ENCODE data around the gene FBLL1.
A peak's percentile ranks its signal among the peaks of the same experiment; 100 is the strongest.

The FBLL1 gene

DNA sequence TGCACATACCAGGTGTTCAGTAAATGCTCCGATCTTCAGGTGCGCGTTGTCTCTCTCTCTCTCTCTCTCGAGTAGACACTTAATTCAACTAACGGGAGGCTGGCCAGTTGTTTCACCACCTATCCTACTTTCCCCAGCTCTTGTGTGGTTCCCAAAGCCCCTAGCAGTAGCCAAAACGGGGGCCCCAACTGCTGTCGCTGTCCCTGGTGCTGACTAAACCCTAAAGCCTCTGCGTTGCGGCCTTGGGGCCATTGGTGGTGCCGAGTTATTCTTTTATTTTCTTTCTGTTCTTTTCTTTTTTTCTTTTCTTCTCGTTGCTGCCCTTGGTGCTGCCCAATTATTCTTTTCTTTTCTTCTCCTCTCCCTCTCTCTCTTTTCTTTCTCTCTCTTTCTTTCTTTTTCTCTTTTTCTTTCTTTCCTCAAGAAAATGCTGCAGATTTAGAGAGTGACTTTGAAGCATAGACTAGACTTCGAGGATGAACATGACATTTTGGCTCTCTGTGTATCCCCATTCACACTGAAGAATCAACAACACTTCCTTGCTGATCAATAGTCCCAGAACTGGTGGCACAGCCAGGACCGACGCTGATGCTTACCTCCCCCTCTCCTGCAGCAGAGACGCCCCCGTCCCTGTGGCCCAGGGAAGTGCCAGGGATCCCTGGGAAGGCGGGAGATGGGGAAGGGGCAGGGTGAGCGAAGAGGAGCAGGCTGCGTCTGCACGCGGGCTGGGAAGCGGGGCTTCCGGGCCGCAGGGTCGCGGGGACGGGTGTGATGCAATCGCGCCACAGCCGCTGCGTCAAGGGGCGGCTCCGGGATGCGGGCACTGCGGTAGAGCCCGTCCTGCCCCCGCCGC, at the start of gene FBLL1:
Gene FBLL1 (plus strand): TSS at position 785 of the 853 bp plus-strand sequence. CDS start 200 bp downstream, outside the sequence.
- H3K9me3 ChIP-seq (ENCODE audit: low read length): no peaks in the 10 kb centered on the region
- H3K27ac ChIP-seq (ENCODE audit: low read depth, low read length): no peak within 1 kb of the TSS
- no peak within 1 kb of the TSS for H3K4me3 ChIP-seq (ENCODE audit: low read depth in 1 of 2, low read length in 2 of 2)
- no peaks in the 10 kb centered on the region for H3K4me1 ChIP-seq (ENCODE audit: insufficient read depth, low read length)
- H3K36me3 ChIP-seq (ENCODE audit: insufficient read depth, low read length): no peaks in the 10 kb centered on the region
- no peak within 1 kb of the TSS for H3K9ac ChIP-seq (ENCODE audit: low read length)
- H3K27me3 ChIP-seq (ENCODE audit: control insufficient read depth in 1 of 2, insufficient read depth in 2 of 2, low read length in 2 of 2): peaks cover 6 to 30% of the 10 kb centered on the region in 2 donors

DNA sequence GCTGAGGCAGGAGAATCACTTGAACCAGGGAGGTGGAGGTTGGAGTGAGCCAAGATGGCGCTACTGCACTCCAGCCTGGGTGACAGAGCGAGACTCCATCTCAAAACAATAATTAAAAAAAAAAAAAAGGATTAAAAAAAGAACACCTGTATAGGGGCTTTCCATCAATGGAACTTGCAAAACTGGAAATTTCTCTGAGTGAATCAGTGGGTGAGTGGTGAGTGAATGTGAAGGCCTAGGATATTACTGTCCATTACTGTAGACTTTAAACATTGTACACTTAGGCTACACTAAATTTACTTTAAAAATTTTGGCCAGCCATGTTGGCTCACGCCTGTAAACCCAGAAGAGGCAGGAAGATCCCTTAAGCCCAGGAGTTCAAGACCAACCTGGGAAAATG, 48.5 kb upstream of the FBLL1 start:
- Histone ChIP-seq H3K27ac (ENCODE audit: low read depth, low read length) (no peak overlapping the region), H3K9me3 (ENCODE audit: low read length) (no peaks in the 10 kb centered on the region), H3K9ac (ENCODE audit: low read length) (no peak overlapping the region), H3K27me3 (ENCODE audit: control insufficient read depth in 1 of 2, insufficient read depth in 2 of 2, low read length in 2 of 2) (no peaks in the 10 kb centered on the region), H3K36me3 (ENCODE audit: insufficient read depth, low read length) (no peaks in the 10 kb centered on the region), H3K4me3 (ENCODE audit: low read depth in 1 of 2, low read length in 2 of 2) (no peak overlapping the region), H3K4me1 (ENCODE audit: insufficient read depth, low read length) (no peaks in the 10 kb centered on the region)

DNA sequence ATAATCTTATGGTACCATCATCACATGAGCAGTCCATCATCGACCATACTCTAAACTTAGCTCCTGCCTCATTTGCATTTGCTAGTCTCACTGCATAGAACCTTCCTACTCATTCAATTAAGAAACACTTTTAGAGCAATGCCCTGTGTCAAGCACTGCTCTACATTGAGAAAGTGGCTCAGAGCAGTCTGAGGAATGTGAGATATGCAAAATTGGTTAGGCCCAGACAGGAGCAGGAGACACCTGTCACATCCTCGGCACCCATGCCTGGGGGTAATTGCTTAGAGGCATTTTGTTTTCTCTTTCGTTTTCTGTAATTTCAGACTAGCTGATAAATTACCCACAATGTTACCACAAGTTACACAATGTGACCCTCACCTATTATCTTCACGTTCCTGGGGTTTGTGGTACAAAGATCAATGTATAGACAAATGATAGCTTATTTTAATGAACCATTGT, 47.7 kb upstream of the FBLL1 start:
- no peaks in the 10 kb centered on the region for H3K9me3 ChIP-seq (ENCODE audit: low read length)
- no peaks in the 10 kb centered on the region for H3K36me3 ChIP-seq (ENCODE audit: insufficient read depth, low read length)
- H3K27ac ChIP-seq (ENCODE audit: low read depth, low read length): no peak overlapping the region

DNA sequence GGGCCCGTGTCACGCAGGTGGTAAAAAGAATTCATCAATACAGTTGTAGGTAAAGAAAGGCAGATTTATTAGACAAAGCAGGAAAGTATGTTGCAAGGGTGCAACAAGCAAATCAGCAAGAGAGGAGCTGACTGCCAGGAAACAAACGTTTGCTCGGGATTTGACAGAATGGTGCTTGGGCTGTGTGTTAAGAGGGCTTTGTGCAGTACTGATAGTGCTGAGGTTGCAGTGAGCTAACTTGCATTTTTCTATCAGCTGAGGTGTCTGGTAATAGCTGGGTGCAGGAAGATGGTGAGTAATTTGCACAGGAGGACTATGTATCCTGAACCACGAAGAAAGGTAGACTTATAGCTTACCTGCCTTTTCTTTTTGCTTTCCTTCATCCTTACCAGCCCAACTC, 46.7 kb upstream of the FBLL1 start:
- H3K9ac ChIP-seq (ENCODE audit: low read length): no peak overlapping the region
- H3K27ac ChIP-seq (ENCODE audit: low read depth, low read length): no peak overlapping the region
- peaks cover 3% of the 10 kb centered on the region for H3K4me1 ChIP-seq (ENCODE audit: insufficient read depth, low read length)
- H3K36me3 ChIP-seq (ENCODE audit: insufficient read depth, low read length): no peaks in the 10 kb centered on the region
- no peak overlapping the region for H3K4me3 ChIP-seq (ENCODE audit: low read depth in 1 of 2, low read length in 2 of 2)
- no peaks in the 10 kb centered on the region for H3K9me3 ChIP-seq (ENCODE audit: low read length)
- no peaks in the 10 kb centered on the region for H3K27me3 ChIP-seq (ENCODE audit: control insufficient read depth in 1 of 2, insufficient read depth in 2 of 2, low read length in 2 of 2)

More for the DNA sequence above, 47.7 kb upstream of the FBLL1 start:
- H3K9ac ChIP-seq (ENCODE audit: low read length): no peak overlapping the region
- no peaks in the 10 kb centered on the region for H3K27me3 ChIP-seq (ENCODE audit: control insufficient read depth in 1 of 2, insufficient read depth in 2 of 2, low read length in 2 of 2)
- no peaks in the 10 kb centered on the region for H3K4me1 ChIP-seq (ENCODE audit: insufficient read depth, low read length)
- H3K4me3 ChIP-seq (ENCODE audit: low read depth in 1 of 2, low read length in 2 of 2): no peak overlapping the region

DNA sequence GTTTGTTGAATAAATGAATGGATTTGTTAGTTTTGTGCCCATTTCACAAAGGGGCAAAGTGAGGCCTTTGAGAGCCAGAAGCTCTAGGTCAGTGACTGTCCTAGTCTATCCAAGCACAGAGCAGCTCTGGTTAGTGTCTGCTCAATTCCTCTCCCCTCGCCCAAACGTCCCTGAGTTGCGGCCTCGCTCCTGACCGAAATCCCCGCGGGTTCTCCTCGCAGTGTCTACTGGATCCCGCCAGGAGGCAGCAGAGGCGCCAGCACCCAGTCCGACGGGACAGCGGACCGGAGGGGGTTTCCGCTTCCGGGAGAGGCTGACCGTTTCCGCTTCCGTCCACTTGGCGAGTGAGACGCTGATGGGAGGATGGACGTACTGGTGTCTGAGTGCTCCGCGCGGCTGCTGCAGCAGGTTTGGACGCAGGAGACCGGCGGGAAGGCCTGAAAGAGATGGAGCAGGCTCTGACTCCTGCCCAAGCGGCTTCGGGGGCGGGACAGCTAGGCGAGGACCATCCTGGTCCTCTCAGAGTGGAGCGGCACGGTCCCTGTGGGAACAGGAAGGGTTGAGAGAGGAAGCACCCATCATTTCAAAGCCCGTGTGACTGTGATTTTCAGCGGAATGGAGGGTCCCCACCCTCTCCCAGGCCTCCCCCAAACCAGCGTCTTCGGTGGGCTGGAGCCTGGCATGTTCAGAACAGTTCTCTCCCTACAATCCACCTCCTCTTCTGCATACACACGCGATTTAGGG, 42.8 kb upstream of the FBLL1 start, which contains the start of gene RARS1:
Gene RARS1 (plus strand): TSS at position 336 of the 744 bp plus-strand sequence. CDS start 28 bp downstream, at position 364.
- Histone ChIP-seq H3K4me1 (ENCODE audit: insufficient read depth, low read length) (peaks cover 9% of the 10 kb centered on the region), H3K27me3 (ENCODE audit: control insufficient read depth in 1 of 2, insufficient read depth in 2 of 2, low read length in 2 of 2) (no peaks in the 10 kb centered on the region), H3K27ac (ENCODE audit: low read depth, low read length) (peak within 1 kb of the TSS; percentile 88), H3K36me3 (ENCODE audit: insufficient read depth, low read length) (peaks cover 22% of the 10 kb centered on the region), H3K9me3 (ENCODE audit: low read length) (no peaks in the 10 kb centered on the region), H3K4me3 (ENCODE audit: low read depth in 1 of 2, low read length in 2 of 2) (peak within 1 kb of the TSS; percentile 92 to 94), H3K9ac (ENCODE audit: low read length) (peak within 1 kb of the TSS; percentile 83)

DNA sequence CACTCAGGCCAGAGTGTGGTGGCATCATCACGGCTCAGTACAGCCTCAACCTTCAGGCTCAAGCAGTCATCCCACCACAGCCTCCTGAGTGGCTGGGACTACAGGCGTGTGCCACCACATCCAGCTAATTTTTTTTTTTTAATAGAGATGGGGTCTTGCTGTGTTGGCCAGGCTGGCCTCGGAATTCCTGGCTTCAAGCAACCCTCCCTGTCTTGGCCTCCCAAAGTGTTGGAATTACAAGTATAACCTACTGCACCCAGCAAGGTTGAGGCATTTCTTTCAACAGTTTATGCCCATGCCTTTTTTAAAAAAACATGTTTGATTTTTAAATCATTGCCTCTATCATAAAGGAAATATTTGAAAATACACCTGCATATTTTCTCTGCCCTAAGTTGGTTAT, 40.0 kb upstream of the FBLL1 start:
- Histone ChIP-seq H3K4me1 (ENCODE audit: insufficient read depth, low read length) (peaks cover 9% of the 10 kb centered on the region), H3K27me3 (ENCODE audit: control insufficient read depth in 1 of 2, insufficient read depth in 2 of 2, low read length in 2 of 2) (no peaks in the 10 kb centered on the region), H3K27ac (ENCODE audit: low read depth, low read length) (no peak overlapping the region), H3K9me3 (ENCODE audit: low read length) (no peaks in the 10 kb centered on the region), H3K9ac (ENCODE audit: low read length) (no peak overlapping the region), H3K36me3 (ENCODE audit: insufficient read depth, low read length) (peaks cover 46% of the 10 kb centered on the region), H3K4me3 (ENCODE audit: low read depth in 1 of 2, low read length in 2 of 2) (no peak overlapping the region)

DNA sequence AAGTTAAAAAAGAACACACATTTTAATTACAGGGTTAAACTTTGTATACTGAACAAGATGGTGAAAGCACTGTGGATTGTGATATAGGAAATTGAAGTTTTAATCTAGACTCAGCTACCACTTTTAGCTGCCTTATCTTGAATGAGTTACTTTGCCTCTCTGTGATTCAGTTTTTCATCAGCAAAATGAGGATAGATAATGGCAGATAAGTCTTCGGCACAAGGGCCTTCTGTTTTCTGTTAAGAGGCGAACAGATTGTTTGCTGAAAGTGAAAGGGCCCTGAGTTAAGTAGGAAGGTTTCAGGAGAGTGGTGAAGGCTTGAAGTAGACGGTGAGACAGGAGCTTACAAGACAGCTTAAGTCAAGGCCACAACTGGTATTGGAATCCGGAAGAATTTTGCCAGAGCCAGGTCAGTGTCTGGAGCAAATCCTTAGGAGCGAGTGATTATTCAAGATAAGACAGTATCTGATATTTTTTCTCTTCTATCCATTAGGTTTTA, 35.0 kb upstream of the FBLL1 start:
- no peak overlapping the region for H3K27ac ChIP-seq (ENCODE audit: low read depth, low read length)
- H3K27me3 ChIP-seq (ENCODE audit: control insufficient read depth in 1 of 2, insufficient read depth in 2 of 2, low read length in 2 of 2): no peaks in the 10 kb centered on the region
- peaks cover 65% of the 10 kb centered on the region for H3K36me3 ChIP-seq (ENCODE audit: insufficient read depth, low read length)
- no peaks in the 10 kb centered on the region for H3K4me1 ChIP-seq (ENCODE audit: insufficient read depth, low read length)
- H3K4me3 ChIP-seq (ENCODE audit: low read depth in 1 of 2, low read length in 2 of 2): no peak overlapping the region
- H3K9ac ChIP-seq (ENCODE audit: low read length): no peak overlapping the region
- no peaks in the 10 kb centered on the region for H3K9me3 ChIP-seq (ENCODE audit: low read length)

DNA sequence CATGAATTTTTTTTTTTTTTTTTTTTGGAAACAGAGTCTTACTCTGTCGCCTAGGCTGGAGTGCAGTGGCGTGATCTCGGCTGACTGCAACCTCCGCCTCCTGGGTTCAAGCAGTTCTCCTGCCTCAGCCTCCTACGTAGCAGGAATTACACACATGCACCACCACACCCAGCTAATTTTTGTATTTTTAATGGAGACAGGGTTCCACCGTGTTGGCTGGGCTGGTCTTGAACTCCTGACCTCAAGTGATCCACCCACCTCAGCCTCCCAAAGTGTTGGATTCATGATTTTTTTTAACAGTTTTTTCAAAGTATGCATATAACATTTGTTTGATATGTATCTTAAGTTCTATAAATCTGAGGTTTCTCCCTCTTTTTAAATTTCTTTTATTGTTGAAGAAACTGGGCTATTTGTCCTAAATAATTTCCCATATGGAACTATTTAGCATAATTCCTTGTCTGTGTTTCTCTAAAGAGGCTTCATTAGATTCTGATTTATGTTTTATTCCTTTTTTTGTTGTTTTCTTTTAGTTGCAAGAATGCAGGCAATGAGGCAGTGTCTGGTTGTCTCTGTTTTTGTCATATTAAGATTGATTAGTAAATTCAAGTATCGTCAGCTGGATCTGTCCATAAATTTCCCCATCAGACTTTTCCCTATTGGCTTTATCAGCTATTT, 26.4 kb upstream of the FBLL1 start:
- H3K4me3 ChIP-seq (ENCODE audit: low read depth in 1 of 2, low read length in 2 of 2): no peak overlapping the region
- H3K4me1 ChIP-seq (ENCODE audit: insufficient read depth, low read length): no peaks in the 10 kb centered on the region
- no peak overlapping the region for H3K9ac ChIP-seq (ENCODE audit: low read length)
- no peaks in the 10 kb centered on the region for H3K27me3 ChIP-seq (ENCODE audit: control insufficient read depth in 1 of 2, insufficient read depth in 2 of 2, low read length in 2 of 2)
- no peak overlapping the region for H3K27ac ChIP-seq (ENCODE audit: low read depth, low read length)
- H3K36me3 ChIP-seq (ENCODE audit: insufficient read depth, low read length): peaks cover 38% of the 10 kb centered on the region
- no peaks in the 10 kb centered on the region for H3K9me3 ChIP-seq (ENCODE audit: low read length)

DNA sequence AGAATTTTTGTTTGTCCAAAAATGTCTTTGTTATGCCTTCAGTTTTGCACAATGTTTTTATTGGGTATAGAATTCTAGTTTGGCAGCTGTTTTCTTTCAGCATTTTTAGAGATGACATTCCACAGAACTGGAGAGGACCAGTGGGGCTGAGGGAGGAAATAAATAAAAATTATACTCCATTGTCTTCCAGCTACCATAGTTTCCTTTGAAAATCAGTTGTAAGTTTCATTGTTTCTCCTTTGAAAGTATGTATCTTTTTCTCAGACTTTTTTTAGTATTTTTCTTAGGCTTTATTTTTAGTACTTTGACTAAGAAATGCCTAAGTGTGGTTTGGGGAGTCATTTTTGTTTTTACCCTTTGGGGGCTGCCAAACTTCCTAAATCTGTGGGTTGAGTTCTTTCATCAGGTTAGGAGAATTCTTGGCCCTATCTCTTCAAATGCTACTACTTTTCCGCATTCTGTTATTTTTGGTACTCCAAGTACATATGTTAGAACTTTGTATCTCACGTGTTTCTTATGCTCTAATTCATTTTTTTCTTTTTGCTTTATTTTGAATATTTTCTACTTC, 15.2 kb upstream of the FBLL1 start:
- Histone ChIP-seq H3K9me3 (ENCODE audit: low read length) (no peaks in the 10 kb centered on the region), H3K4me3 (ENCODE audit: low read depth in 1 of 2, low read length in 2 of 2) (no peak overlapping the region), H3K4me1 (ENCODE audit: insufficient read depth, low read length) (no peaks in the 10 kb centered on the region), H3K9ac (ENCODE audit: low read length) (no peak overlapping the region), H3K27ac (ENCODE audit: low read depth, low read length) (no peak overlapping the region), H3K27me3 (ENCODE audit: control insufficient read depth in 1 of 2, insufficient read depth in 2 of 2, low read length in 2 of 2) (no peaks in the 10 kb centered on the region), H3K36me3 (ENCODE audit: insufficient read depth, low read length) (peaks cover 71% of the 10 kb centered on the region)

DNA sequence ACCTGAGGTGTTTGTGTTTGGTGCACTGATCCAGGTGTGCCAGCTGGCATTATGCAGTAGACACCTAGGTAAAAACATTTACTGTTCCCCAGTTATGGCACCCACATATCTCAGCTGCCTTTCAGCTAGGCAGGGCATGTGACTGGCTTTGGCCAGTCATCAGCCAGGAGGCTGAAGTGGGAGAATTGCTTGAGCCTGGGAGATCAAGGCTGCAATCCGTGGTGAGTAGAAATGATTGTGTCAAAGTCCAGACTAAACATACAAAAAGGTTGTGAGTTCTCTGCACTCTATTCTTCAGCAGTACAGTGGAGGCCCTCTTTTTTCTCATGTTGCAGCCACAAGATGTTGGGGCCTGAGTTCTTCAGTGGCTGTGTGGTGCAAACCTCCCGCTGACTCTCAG, 3.2 kb upstream of the FBLL1 start:
- H3K9me3 ChIP-seq (ENCODE audit: low read length): no peaks in the 10 kb centered on the region
- H3K9ac ChIP-seq (ENCODE audit: low read length): no peak overlapping the region
- H3K36me3 ChIP-seq (ENCODE audit: insufficient read depth, low read length): no peaks in the 10 kb centered on the region
- H3K4me1 ChIP-seq (ENCODE audit: insufficient read depth, low read length): no peaks in the 10 kb centered on the region
- H3K27ac ChIP-seq (ENCODE audit: low read depth, low read length): no peak overlapping the region
- no peak overlapping the region for H3K4me3 ChIP-seq (ENCODE audit: low read depth in 1 of 2, low read length in 2 of 2)
- H3K27me3 ChIP-seq (ENCODE audit: control insufficient read depth in 1 of 2, insufficient read depth in 2 of 2, low read length in 2 of 2): peaks cover 0 to 13% of the 10 kb centered on the region in 2 donors
